Epidermal melanocyte (primary cell): ENCODE results near the gene DRC1.

Source experiments
- DNase-seq: peaks from one replicate; pipeline ENCODE4 v3.0.0; 2011; ENCODE audit warnings: low spot score; ENCODE audit not compliant: insufficient read length

Gene DRC1

DNA sequence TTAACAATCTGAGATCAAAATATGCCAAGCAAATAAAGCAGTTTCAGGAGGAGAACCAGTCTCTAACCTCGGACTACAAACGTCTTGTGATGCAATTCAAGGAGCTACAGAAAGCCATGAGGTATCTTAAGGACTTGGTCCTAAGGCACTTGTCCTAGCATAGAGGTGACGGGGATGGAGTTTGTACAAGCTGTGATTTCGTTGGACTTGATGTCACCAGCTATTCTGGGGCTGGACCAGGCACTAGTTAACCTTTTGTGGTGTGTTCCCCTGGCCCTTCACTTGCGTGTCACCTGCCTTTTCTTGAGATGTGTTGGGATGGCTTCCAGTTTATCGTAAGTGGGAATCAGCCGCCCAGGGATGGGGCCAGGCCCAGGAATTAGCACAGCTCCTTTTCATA lies 42.5 kb downstream of the DRC1 start:
- no peak for DNase-seq

DNA sequence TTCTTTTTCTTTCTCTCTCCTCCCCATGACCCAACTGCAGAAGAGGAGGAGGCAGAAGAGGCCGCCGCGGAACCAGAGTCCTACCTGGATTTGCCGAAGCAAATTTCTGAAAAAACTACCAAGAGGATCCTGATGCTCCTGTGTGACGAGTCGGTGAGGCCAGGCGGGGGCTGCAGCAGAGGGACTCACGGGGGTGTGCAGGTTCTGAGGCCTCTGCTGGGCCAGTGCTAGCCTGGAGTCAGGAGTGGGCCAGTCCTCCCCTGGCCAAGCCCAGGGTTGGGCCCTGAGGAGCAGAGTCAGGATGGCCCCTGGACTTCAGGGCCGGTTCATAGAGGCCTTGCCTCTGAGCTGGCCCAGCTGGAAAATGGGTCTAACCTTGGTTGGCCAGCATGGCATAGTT lies 46.9 kb downstream of the DRC1 start:
- DNase-seq = no peak

DNA sequence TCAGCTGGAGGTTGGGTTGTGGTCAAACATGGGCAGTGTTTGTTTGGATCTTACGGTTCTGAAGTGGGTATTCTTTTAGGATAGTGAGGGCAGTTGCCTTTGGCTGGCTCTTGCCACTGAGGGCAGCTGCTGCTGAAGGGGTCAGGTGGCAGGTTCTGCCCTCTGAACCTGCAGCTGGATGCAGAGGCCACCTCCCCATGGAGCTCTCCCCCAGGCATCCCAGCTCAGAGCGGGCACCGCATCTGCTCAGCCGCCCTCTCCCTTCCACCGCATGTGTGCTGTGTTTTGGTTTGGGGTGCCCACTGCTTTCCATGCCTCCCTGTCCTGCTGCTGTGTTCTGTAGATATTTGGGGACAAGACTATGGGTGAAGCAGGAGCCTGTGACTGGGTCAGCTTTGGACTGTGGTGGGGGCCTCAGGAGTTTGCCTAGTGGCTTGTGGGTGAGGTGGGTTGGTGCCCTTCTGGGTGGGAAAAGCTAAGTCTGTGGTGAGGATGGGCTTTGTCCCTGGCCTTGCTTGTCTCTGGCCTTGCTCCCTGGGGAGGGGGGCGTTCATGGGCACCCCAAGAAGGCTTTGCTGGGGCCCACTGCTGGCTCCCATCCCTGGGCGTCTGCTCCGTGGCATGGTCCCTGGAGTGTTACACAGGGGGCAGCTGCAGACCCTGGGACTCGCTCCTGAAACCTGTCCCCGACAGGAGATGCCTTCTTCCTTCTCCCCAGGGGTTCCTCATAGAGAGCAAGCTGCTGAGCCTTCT lies 47.7 kb downstream of the DRC1 start:
- DNase-seq = no peak

DNA sequence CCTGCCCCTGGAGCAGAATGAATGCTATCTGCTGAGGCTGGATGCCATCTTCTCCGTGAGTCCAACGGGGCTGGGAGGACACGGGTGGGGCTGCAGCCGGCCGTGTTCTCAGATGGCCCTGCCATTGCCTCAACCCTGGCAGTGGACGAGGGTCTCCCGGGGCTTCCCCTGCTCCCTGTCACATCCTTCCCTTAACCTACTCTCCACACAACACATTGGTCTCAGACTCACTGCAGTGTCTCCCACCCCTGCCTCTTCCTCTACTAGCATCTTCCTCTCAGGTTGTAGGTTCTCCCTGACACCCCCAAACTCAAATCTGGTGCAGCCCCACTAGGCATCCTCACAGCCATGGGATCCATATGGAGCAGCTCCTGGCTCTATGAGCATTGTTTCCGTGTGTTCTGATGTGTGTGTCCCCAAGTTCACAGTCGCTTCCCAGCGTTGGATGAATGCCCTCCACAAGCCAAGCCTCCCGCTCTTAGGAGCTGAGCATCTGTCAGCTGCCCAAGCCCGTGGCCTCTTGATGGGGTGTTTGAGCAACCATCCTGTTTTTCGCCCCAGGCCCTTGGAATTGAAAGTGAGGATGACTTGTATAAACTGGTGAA lies 48.4 kb downstream of the DRC1 start:
- no peak for DNase-seq

DNA sequence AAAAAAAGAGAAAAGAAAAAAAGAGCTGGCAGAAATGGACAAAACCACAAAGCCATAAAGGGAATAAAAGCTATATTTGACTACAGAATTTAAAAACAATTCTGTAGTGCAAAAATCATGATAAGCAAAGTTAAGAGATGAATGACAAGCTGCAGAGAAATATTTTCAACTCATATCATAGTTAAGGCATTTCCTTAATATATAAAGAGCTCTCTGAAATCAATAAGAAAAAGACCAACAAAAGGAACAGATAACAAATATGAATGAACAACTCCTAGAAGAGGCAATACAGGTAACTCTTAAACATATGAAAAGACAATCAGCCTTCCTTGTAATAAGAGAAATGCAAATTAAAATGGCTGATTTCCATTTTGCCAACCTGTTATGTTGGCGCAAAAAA lies 50.0 kb downstream of the DRC1 start:
- DNase-seq = no peak

DNA sequence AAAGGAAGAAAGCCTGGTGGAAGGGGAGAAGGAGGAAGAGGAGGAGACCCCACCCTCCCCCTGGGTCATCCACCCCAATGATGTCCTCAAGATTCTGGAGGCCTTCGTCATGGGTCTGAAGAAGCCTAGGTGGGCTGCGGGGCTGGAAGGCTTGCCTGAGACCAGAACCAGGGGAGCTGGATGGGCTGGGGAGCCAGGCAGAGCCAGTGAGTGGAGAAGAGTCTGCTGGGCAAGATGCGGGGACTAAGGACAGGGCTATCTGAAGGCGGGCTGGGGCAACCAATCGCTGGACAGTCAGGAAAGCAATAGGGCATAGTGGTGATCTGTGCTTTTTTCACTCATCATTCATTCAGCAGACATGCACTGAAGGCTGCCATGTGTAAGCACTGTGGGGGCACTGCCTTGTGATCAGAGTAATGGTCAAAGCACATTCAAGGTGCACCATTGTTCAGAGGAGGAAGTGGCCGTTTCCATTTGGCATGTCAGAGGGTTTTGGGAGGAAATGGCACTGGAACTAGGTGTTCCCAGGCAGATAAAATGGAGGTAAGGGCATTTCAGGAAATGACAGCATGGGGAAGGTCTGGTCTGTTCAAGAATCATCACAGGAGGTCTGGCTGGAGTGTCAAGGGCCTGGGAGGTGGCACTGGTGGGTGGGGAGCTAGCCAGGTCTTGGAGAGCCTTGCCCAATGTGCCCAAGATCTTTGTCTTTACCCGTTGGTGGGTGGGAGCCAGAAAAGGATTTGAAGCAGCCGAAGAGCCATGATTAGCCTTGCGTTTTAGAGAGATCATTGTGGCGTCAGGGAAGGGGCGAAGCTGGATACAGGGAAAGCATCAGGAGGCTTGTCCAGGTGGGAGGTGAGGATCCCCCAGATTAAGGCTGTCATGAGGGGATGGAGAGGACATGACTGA lies 52.0 kb downstream of the DRC1 start:
- DNase-seq = no peak

DNA sequence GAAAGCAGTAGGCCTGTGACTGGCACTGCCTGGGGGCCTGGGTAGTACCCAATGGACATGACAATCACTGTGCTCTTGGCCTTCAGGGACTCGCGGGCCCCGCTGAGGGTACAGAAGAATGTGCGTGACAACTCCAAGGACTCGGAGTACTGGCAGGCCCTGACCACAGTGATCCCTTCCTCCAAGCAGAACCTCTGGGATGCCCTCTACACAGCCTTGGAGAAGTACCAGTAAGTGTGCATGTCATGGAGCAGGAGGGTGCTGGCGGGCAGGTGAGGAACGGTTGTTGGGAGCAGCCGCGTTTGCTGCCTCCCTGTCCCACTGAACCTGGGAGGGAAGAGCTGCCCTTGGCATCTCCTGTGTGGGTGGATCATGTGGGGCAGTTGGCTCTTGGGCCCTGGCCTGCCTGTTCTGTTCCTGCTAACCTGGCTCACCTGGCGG lies 52.9 kb downstream of the DRC1 start:
- no peak for DNase-seq

DNA sequence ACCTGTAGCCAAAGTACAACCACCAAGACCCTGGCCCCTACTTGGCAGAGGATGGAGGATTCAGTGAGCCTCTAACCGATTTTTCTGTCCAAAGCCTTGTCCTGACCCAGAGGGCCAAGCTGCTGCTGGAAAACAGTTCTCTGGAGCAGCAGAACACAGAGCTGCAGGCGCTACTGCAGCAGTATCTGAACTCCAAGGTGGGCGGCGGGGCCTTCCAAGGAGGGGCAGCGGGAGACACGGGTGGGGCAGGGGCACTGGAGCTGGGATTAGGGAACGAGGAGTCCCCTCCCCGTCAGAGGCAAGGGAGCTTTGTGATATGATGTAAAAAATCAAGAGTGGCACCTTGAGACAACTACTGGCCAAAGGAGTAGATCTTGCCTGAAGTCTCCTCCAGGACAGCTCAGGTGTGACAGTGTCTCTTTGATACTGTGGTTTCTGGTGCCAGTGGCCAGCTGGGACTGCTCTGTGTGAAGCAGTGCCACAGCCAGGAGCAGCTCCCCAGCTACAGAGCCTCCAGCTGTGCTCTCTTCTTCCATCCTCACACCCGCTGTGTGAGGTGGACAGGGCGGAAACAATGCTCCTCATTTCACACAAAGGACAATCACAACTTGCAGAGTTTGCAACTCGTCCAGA lies 53.4 kb downstream of the DRC1 start:
- no peak for DNase-seq

DNA sequence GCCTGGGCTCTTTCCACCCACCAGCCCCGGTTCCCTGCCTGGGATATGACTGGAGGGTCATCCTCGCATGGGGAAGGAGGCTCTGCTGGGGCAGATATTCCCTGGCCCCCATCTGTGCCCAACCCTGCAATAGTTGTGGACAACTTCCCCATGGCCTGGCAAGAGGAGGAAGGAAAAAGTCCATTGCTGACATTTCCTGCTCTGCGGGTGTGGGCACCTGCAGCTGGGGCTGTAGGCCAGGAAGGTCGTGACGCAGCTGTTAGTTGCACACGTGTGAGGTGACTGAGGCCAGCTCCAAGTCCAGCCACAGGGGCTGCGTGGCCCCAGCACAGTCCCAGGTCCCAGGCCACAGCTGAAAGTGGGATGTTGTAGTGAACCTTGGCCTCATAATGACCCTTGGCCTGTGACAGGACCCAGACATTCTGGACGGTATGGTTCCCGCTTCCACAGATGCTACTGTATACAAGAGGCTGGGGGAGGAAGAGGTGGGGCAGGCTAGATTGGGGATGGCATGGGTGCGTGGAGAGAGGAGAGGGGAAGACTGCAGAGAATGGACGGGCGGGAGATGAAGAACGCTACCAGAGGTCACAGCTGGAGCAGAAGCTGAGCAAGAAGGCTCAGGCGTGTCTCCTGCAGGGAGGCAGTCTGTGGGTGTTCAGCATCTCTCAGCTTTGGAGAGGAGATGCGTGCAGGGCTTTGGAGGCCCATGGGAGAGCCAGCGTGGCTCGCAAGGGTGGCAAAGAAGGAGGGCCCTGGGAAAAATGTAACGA lies 54.1 kb downstream of the DRC1 start:
- DNase-seq = no peak

DNA sequence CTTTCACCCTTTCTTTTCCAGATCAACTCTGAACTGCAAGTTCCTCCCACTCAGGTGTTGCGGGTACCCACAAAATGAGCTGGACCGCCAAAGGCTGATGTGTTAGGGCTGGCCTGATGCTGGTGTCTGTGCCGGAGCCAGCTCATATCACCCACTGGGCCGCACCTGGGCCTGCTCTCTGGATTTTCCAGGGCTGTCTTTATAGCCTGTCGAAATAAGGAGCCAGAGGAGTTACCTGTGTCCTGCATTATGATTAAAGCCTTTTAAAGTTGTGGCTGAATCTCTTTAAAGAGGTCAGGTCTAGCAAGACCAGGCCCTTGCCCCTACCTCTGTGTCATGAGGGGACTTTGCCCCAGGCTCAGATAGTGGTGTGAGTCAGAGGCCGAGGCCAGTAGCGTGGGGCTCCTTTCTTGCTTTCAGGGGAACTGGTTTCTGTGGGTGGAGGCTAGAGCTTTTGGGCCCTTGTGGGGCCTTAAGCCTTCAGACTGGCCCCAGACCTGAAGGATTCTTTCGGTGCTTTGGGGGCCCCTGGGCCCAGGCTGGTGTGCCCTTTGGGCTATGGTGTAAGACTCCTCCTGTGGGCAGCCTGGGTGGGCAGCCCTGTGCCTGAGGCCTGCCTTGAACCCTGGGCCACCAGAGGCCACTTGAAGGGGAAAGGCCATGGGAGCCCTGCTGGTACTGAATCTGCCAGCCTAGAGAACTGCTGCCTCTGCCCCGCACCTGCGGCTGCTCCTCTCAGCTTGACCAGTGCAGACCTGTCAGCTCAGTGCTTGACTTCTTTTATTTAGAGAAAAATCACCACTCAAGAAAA lies 54.9 kb downstream of the DRC1 start:
- no peak for DNase-seq

DNA sequence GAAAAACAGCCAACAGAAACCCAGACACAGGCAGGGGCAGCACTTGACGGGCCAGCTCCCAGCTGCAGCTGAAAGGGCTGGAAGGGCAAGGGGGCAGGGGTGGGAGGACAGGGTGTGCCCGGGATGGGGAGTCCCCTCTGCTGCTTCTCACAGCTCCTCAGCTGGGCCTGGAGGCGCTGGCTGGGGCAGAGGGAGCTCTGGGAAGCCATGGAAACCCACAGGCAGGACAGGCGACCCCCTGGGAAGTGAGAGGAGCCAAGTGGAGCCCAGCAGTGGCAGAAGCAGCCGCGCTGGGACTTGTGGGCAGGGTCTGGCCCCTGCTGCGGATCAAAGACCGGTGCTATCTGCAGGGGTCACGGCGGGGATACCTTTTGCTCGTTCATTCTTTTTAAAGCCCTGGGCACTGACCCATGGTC lies 55.5 kb downstream of the DRC1 start:
- no peak for DNase-seq

DNA sequence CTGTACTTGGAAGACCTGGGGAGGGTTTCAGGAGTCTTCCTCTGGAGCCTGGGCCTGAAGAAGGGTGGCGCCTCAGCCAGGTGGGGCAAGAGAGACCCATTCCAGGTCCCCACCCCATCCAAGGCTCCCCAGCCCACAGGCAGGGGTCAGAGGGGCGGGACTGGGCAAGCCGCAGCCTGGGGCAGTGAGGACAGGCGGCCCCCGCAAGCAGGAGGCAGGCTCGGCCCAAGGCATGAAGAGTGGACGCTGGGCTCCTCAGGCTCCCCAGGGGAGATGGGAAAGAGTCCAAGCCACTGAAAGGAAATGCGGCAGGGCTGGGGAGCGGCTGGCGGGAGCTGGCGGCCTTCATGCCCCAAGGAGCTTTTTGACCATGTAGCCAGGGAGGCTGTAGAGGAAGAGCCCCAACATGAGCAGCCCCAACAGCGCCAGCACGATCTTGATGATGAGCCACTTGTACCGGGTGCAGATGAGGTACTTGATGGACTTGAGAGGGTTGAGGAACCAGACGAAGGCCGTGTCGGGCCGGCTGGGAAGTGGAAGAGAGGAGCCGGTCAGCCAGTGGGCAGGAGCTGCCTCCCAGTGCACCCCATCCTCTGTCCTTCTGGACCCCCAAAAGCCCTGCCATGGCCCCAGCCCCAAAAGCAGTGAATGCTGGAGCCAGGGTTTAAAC lies 56.1 kb downstream of the DRC1 start:
- no peak for DNase-seq

DNA sequence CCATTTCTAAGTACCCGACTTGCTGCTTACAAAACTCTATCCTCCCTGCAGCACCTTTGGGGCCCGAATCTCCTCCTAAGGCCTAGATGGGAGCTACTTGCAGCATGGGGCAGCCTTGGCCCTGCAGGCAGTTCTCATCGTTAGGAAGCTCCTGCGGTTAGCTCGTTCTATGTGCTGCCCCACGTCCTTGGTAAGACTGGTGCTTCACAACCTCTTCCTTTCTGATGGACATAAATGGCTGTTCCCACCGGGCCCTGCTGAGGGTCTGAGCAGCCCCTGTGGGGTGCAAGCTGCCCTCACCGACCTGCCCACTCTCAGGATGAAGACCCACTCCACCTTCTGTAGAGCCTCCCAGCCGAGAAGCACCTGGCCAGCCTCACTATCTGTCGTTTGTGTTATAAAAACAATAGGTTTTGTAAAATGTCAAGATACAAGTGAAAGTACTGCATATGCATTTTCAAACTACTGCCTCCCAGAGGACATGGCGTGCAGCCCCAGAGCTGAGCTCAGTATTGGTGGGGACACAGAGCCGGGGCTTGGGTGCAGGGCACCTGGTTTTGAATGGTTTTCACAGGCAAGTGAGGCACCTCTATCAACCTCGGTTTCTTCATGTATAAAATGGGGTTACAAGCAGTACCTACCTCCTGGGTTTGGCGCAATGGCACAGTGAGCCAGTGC lies 56.8 kb downstream of the DRC1 start:
- DNase-seq = no peak

DNA sequence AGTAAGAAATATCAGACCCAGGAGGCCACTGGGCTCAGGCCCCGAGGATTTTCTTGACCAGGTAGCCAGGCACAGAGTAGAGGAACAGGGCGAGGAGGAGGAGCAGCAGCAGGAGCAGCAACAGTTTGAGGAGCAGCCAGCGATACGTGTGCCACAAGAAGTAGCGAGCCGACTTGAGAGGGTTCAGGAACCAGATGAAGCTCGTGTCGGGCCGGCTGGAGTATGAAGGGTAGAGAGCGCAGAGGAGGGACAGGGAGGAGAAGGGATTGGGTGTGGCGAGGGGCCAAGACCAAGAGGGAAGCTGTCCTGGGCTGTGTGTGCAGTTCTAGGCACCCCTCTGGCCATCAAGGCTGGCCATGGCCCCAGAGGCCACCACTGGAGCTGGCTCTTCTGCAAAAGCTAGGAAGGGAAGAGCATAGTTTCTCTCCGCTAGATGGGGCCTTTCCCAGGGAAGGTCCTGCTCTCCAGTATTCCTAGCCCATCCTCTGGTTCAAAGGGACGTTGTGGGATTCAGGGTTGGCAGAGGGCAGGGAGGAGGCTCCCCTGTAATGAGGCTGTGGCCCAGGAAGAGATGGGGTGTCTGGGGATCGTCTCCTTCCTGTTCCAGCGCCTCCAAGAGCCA lies 58.4 kb downstream of the DRC1 start:
- no peak for DNase-seq

DNA sequence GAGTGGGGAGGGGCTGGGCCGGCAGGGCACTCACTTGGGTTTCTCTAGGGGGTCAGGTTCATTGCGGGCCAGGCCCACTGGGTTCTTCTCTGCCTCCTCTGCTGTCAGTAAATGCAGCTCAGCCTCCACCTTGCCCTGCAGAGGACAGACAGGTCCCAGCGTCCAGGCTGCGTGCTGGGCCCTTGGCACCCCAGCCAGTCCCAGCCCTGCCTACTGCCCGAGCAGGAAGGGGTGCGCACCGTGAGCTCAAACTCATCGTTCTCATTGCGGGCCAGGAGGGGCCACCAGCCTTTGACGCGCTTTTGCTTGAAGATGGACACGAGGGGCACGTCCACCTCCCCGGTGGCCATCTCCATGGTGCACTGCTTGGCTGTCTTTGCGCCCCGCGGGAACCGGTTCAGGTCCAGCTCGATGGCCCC lies 58.9 kb downstream of the DRC1 start:
- DNase-seq = no peak

DNA sequence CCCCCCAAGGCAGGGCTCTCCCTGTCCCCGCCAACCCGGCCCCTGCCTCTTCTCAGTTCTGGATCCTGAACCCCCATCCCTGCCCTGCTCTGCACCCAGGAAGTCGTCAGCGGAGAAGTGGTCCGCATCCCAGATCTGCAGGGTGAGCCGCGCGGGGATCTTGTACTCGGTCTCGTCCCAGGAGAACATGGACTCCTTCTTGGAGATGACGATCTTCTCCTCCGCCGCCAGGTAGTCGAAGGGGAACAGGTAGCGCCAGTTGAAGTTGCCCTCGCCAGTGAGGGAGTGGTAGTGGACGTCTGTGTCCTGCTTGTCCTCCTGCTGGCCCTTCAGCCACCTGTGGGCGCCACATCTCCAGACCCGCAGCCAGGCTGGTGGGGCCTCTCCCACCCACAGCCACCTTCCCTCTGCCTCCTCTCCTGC lies 59.9 kb downstream of the DRC1 start:
- no peak for DNase-seq

DNA sequence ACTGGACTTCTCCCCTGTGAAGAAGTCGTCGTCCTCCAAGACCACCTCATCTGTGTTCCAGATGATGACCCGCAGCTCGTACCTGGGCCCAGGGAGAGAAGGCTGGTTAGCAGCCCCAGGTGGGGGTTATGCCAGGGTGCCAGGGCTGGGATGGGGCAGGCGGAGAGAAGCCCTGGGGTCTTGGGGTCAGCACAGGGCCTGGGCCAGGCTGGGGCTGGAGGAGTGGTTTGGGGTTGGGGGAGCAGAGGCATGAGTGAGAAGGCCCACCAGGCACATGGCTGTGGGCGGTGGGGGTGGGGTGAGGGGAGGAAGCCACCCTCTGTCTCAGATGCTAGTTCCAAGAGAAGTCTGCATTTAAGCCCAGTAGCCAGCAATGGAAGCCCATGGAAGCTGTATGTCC lies 60.4 kb downstream of the DRC1 start:
- no peak for DNase-seq

DNA sequence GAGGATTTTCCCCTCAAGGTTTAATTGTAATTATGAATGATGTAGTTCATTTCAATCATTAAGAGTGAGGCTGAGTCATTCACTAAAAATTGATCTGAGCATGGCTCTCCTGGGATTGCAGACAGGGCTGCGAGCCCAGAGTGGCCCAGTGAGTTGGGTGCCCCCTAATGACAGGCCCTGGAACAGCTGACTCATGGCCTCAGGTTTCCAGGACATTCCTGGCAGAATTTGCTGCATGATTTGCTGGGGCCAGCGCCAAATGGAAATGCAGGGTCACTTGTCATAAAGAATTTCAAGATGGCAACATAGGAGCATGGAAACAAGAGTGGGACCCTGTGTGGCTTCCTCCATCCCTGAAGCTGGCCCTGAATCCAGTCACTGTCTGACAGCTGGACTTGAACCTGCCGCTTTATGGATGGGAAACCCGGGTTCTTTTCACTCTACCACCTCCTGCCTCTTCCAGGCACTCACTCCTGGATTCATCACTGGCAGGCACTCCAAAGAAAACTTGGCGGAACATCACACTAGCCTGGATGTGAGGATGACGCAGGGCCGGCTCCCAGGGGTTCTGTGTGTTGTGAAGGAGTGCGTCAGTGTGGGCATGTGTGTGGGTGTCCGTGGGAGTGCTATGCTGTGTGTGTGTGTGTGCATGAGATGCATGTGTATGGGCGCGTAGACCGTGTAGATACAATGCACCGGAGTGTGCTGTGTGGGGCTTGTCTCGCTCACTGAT lies 61.0 kb downstream of the DRC1 start:
- no peak for DNase-seq
